ENCODE results near the gene P2RX3.

DNA sequence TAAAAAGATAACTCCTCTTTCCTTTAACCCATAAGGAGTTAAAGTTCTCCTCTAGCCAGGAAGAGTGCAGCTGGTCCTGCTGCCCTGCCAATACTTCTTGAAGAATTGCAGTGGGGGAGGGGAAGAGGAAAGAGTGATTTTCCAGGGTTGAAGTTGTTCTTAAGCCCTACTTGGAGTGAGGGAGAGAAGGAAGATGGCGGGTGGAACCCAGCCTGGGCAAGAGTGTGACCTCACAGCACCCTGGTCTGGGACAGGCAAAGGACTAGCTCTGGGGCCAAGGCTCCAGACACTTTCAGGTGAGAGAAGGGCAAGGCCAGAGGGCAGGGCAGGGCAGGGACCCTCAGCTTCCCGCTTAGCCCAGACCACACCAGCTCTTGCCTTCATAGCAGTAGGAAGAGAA, 20.0 kb upstream of the P2RX3 start:
- TF ChIP-seq, protein P1, sequence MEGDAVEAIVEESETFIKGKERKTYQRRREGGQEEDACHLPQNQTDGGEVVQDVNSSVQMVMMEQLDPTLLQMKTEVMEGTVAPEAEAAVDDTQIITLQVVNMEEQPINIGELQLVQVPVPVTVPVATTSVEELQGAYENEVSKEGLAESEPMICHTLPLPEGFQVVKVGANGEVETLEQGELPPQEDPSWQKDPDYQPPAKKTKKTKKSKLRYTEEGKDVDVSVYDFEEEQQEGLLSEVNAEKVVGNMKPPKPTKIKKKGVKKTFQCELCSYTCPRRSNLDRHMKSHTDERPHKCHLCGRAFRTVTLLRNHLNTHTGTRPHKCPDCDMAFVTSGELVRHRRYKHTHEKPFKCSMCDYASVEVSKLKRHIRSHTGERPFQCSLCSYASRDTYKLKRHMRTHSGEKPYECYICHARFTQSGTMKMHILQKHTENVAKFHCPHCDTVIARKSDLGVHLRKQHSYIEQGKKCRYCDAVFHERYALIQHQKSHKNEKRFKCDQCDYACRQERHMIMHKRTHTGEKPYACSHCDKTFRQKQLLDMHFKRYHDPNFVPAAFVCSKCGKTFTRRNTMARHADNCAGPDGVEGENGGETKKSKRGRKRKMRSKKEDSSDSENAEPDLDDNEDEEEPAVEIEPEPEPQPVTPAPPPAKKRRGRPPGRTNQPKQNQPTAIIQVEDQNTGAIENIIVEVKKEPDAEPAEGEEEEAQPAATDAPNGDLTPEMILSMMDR (IDR thresholded peaks at IDR 0.05; ENCODE audit: borderline replicate concordance, extremely low read depth, low read length, poor library complexity, severe bottlenecking), result no peak
- no peak for TF ChIP-seq EZH2 (IDR thresholded peaks at IDR 0.05; ENCODE audit: borderline replicate concordance, low read depth, low read length, severe bottlenecking)
